RKO (cell line): ENCODE results near the gene FHL3.
"Not testable (repeated sequence)": the region's sequence is repeated elsewhere in the genome, so short reads cannot be mapped to it uniquely, and the experiment has no call there.

Source experiments
- DNase-seq: peaks from one replicate; pipeline ENCODE4 v3.0.0-alpha.2; 2016; ENCODE audit warnings: low spot score

The FHL3 gene

GRCh38 chr1:38034871-38035270 lies 29.6 kb upstream of the FHL3 start:
- no peak for DNase-seq

- not testable (repeated sequence) for DNase-seq
Observed at GRCh38 chr1:38032992-38033391, 27.7 kb upstream of the FHL3 start.

GRCh38 chr1:38031513-38031866 lies 26.2 kb upstream of the FHL3 start:
- no peak for DNase-seq

GRCh38 chr1:38030596-38031512 lies 25.5 kb upstream of the FHL3 start:
- DNase-seq = no peak

- DNase-seq = no peak
Observed at GRCh38 chr1:38029685-38030511, 24.6 kb upstream of the FHL3 start.

DNA sequence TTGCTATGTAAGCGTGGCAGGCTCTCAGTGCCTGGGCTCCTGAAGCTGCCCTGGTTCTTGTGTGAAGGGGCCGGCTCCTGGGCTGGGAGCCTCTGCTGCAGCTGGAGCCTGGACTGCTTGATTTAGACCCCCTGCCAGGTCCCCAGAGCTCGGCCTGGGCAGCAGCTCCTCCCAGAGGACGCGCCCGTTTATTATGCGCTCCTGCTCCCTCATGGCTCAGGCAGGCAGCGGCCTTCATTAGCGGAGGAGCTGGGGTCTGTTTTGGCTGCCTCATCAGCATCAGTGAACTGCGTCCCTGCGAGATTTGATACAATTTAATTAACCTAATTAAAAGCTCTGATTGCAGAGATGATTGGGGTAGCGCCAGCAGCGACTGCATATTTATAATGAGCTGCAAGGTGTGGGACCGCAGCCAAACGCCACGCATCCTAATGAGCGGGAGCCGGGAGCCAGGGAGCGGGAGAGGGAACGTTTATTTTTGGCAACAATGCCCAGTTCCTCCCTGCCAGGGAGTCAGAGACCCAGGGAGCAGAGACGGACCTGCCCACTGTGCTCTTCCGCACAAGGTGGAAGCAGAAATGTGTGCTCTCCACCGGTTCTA lies 23.9 kb upstream of the FHL3 start:
- no peak for DNase-seq

GRCh38 chr1:38028671-38029070 lies 23.4 kb upstream of the FHL3 start:
- no peak for DNase-seq

DNA sequence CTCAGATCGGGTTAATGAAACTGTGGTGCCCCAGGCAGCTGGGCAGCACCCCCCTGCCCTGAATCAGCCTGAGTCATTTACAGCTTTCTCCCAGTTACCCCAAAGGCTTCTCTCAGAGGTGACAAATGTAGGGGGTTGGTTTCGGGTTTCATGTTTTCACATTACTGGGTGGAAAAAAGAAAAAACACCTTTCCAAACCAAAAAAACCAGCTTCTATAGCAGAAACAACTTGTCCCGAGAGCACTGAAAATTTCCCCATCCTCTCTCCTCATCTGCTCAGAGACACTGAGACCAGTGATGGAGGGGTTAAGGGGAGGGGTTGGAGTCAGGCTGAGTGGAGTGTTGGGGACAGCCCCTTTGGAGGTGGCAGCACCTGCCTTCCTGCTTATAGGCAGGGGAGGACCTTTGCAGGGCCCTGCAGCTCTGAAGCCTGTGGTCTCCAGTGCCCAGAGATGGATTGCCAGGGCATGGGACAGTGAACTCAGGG lies 22.8 kb upstream of the FHL3 start:
- DNase-seq = peak; percentile 60

GRCh38 chr1:38027201-38028104 lies 22.1 kb upstream of the FHL3 start:
- no peak for DNase-seq

- peak; percentile 63 for DNase-seq
Observed at GRCh38 chr1:38026592-38027200, 21.4 kb upstream of the FHL3 start.

DNA sequence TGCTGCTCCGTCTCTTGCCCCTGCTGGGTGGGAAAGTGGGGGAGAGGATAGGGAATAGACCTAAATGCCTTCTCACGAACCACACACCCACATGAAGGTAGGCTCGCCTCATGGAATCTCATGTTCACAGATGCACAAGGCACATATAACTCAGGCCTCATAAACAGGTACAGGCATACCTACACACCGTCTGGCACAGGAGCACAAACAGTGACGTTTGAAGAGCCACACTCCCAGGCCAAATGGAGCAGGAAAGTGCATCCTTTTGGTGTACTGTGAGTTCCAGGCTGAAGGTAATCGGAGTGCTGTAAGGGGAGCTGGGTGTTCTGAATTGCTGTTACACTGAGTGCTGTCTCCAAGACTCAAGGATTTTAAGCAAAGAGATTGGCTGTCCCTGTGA lies 20.4 kb upstream of the FHL3 start:
- no peak for DNase-seq

DNA sequence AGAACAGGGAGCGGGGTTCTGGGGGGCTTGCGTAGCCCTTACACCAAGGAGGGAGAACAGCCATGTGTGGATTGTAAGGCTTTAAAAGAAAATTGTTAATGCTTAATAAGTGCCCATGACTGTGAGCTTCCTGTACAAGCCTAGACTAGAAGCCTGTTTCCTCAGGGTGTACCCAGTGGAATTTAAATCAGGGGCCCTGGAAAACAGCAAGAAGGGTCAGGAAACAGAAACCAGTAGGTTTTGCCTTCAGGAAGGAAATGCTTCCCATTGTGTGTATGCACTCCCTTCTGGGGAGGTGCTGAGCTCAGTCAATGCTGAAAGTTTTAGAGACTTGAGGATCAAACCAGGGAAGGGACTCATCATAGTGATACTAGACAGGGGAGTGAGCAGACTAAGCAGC lies 19.9 kb upstream of the FHL3 start:
- no peak for DNase-seq

DNA sequence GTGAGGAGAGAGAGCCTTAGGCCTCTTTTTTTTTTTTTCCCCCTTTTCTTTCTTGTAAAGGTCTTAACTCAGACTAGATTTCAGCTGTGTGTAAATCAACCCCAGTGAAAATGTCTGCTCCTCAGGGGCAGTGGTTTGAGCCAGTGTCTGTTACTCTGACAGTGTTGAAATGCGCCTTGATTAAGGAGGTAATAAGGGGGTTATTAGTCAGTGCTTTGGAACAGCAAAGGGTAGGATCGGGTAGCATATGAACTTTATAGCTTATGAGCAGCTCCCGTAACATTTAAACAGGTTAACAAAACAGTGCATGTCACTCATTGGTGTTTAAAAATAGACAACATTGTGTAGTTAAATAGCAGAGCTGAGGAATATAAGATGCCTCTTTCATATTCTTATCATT lies 17.5 kb upstream of the FHL3 start:
- DNase-seq = no peak

DNA sequence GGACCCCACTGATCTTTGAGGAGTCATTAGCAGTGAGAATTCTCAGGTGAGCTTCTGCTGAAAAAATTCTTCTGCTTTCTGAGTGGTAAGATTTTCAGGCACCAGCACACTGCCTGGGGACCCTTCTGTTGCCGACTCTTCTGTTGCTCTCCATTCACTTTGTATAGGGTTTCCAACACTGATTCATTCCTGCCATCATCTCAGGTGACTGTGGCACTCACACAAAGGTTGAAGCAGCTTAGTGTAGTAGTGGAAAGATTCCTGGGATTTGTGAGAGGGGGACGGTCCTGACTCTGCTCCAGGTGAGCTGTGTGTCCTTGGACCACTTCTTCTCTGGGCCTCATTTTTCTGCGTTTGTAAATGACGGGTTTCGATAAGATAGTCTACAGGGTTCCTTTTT lies 16.7 kb upstream of the FHL3 start:
- no peak for DNase-seq

DNA sequence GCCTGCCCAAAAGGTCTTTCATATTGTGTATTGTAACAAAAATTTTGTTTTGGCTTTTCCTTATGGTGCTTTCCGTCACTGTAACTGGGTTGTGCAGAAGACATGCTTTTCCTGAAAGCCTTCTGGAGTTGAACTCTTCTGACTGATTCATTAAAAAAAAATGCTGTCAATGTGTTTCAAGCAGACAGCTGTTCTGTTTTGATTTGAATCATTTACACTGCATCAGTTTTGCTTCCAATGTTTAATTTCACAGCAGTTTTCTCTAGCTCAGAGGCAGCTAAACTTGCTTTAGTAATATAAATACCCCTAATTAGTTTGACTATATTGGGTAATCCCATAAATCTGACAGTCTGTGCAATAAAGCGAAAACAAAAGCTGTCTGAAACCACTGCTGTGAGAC lies 15.1 kb upstream of the FHL3 start:
- no peak for DNase-seq

- peak; percentile 73 for DNase-seq
Observed at GRCh38 chr1:38018864-38019343, 13.6 kb upstream of the FHL3 start.

GRCh38 chr1:38015978-38016725 lies 10.8 kb upstream of the FHL3 start:
- no peak for DNase-seq

DNA sequence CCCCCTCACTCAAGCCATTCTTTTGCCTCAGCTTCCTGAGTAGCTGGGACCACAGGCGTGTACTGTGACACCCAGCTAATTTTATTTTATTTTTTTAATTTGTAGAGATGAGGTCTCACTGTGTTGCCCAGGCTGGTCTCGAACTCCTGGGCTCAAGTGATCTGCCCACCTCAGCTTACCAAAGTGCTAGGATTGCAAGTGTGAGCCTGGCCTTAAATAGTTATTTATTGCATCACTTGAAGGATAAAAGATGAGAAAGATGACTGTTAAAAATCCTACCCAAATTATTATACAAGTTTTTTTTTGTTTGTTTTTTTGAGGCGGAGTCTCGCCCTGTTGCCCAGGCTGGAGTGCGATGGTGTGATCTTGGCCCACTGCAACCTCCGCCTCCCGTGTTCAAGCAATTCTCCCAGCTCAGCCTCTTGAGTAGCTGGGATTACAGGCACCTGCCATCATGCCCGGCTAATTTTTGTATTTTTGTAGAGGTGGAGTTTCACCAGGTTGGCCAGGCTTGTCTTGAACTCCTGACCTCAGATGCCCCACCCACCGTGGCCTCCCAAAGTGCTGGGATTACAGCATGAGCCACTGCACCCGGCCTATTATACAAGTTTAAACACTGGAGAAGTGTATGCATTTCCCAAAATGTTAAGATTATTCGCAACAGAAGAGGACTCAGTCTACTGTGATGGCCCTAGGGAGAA lies 9.6 kb upstream of the FHL3 start:
- no peak for DNase-seq

DNA sequence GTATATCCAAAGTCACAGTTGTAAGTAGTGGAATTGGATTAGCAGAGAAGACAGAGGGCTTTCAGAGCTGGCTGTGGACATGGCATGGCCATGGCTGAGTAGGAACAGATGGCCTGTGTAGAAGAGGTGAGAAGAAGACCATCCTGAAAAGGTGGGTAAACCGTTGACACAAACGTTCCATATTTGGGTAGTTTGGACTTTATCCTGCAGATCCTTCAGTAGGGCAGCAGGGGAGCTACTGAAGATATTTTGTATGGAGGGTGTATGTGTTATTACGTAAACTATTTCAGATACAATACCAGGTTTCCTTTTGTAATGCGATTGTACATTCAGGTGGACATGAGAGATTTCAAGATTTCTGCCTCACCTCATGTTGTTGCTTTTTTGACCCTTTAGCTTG lies 8.9 kb upstream of the FHL3 start:
- peak; percentile 68 for DNase-seq

- DNase-seq = no peak
Observed at GRCh38 chr1:38013227-38013622, 7.9 kb upstream of the FHL3 start.
